Natural killer cell (primary cell): ENCODE data around the gene PLCB1. TPM values are rescaled to one million over a fixed set of nuclear protein-coding genes. Genes with fewer than 3 reads are reported as not detected.
"Not testable (repeated sequence)": the region's sequence is repeated elsewhere in the genome, so short reads cannot be mapped to it uniquely, and the experiment has no call there.

Experiments used
- ATAC-seq, 3 donors: fragments of 150-1000 bp in 2 of 3; fragments of 200-7000 bp in 1 of 3; cut with Tn5 transposase; 1 replicate in 1 of 3; 2 replicates in 2 of 3; pipeline ENCODE4 v1.10.0; 2021; ENCODE audit warnings: mild to moderate bottlenecking in 2 of 3, moderate library complexity in 2 of 3
- DNase-seq, 2 donors: peaks; one replicate each; pipeline versions ENCODE4 v3.0.0 to v3.0.0-alpha.2; 2013 to 2021; ENCODE audit warnings: mixed read lengths in 1 of 2
- H3K27ac ChIP-seq: one replicate; pipeline ENCODE4 v1.5.1; 2013; ENCODE audit warnings: mild to moderate bottlenecking, low read length
- H3K27me3 ChIP-seq: one replicate; pipeline ENCODE4 v1.6.1; 2013; ENCODE audit warnings: low read length; ENCODE audit not compliant: control insufficient read depth, insufficient read depth
- H3K36me3 ChIP-seq: one replicate; pipeline ENCODE4 v1.6.1; 2013; ENCODE audit warnings: low read length; ENCODE audit not compliant: control insufficient read depth, insufficient read depth
- H3K4me1 ChIP-seq: one replicate; pipeline ENCODE4 v1.6.1; 2013; ENCODE audit warnings: low read length; ENCODE audit not compliant: control insufficient read depth, insufficient read depth
- H3K4me3 ChIP-seq: one replicate; pipeline ENCODE4 v1.5.1; 2013; ENCODE audit warnings: low read length
- H3K9me3 ChIP-seq: one replicate; pipeline ENCODE4 v1.6.1; 2013; ENCODE audit warnings: low read length; ENCODE audit not compliant: control insufficient read depth, insufficient read depth
- H3K27ac Mint-ChIP-seq, 2 donors: one replicate each; pipeline ENCODE4 v1.8.0; 2022; ENCODE audit warnings: mild to moderate bottlenecking in 2 of 2, mixed read lengths in 2 of 2, moderate library complexity in 1 of 2
- H3K27me3 Mint-ChIP-seq, 2 donors: one replicate each; pipeline ENCODE4 v1.8.0; 2022; ENCODE audit warnings: low read depth in 2 of 2, mixed read lengths in 2 of 2
- H3K36me3 Mint-ChIP-seq: one replicate; pipeline ENCODE4 v1.8.0; 2022; ENCODE audit warnings: mixed read lengths
- H3K4me1 Mint-ChIP-seq, 2 donors: one replicate each; pipeline ENCODE4 v1.8.0; 2022; ENCODE audit warnings: mixed read lengths in 2 of 2
- H3K4me3 Mint-ChIP-seq: one replicate; pipeline ENCODE4 v1.8.0; 2022; ENCODE audit warnings: mild to moderate bottlenecking, moderate library complexity, mixed read lengths
- H3K9me3 Mint-ChIP-seq, 2 donors: one replicate each; pipeline ENCODE4 v1.8.0; 2022; ENCODE audit warnings: mixed read lengths in 2 of 2
- CTCF ChIP-seq: fragments of 200-600 bp; IDR thresholded peaks from one replicate; pipeline ENCODE4 v1.8.0; 2022; ENCODE audit warnings: antibody characterized with exemption
- WGBS: methylation state at CpG from one replicate; pipeline ENCODE4 v1.1.7; 2013; ENCODE audit warnings: missing lambda C conversion rate; ENCODE audit not compliant: insufficient coverage; 5-methylcytosine and 5-hydroxymethylcytosine counted together
- intact Hi-C: fragments of 100-400 bp; cut with micrococcal nuclease; formaldehyde crosslinking; loops from one replicate; pipeline ENCODE4 v1.14.2; 2022
- total RNA-seq, 4 donors: library from RNA; stranded (reverse); fragments of 120-200 nt in 1 of 4; gene quantifications; one replicate each; pipeline versions ENCODE4 v1.2.3 to v1.2.4, GENCODE V29; 2013 to 2022

Gene PLCB1
- total RNA-seq, 3 donors from 2014 or later (not counting 1 experiment from before 2014, with no cell fraction given), result 48.7 to 66.2 (median 57.7) TPM

- DNase-seq (no peak), ATAC-seq (no peak)
- Histone ChIP-seq H3K4me3 (no peak overlapping the region), H3K27ac (no peak overlapping the region), H3K4me1 (no peaks in the 10 kb centered on the region), H3K27me3 (no peaks in the 10 kb centered on the region), H3K9me3 (no peaks in the 10 kb centered on the region), H3K36me3 (no peaks in the 10 kb centered on the region)
- Mint-ChIP-seq H3K27me3 (no peaks in the 10 kb centered on the region), H3K36me3 (no peaks in the 10 kb centered on the region), H3K9me3 (peaks cover 0 to 2% of the 10 kb centered on the region in 2 donors), H3K27ac (no peak overlapping the region), H3K4me3 (no peak overlapping the region), H3K4me1 (peaks cover 6 to 21% of the 10 kb centered on the region in 2 donors)
- intact Hi-C loops, result no loop called here
- no peak for TF ChIP-seq CTCF
- WGBS, result 85% methylated on average over 1 of the region's 2 CpGs
Observed at GRCh38 chr20:8464368-8464767, 332.3 kb downstream of the PLCB1 start.

- H3K27me3 Mint-ChIP-seq, H3K27me3 ChIP-seq, H3K4me3 Mint-ChIP-seq, H3K27ac ChIP-seq, H3K4me1 ChIP-seq, H3K9me3 Mint-ChIP-seq, H3K4me3 ChIP-seq, H3K36me3 Mint-ChIP-seq, H3K36me3 ChIP-seq, H3K9me3 ChIP-seq, DNase-seq, intact Hi-C loops, ATAC-seq, H3K27ac Mint-ChIP-seq: not testable (repeated sequence)
- peaks cover 6 to 21% of the 10 kb centered on the region in 2 donors for H3K4me1 Mint-ChIP-seq
- 92% methylated on average over 1 of the region's 2 CpGs for WGBS
Observed at GRCh38 chr20:8466781-8467180, 334.7 kb downstream of the PLCB1 start.

- DNase-seq (no peak), ATAC-seq (no peak)
- H3K4me1 Mint-ChIP-seq, result peaks cover 17 to 28% of the 10 kb centered on the region in 2 donors
- no peak overlapping the region for H3K4me3 ChIP-seq
- no CpG with 5 or more reads among the region's 1 CpG for WGBS
- intact Hi-C loops, result no loop called here
- no peak overlapping the region for H3K27ac ChIP-seq
- peaks cover 1% of the 10 kb centered on the region for H3K4me1 ChIP-seq
- no peaks in the 10 kb centered on the region for H3K36me3 Mint-ChIP-seq
- no peak overlapping the region for H3K4me3 Mint-ChIP-seq
- no peaks in the 10 kb centered on the region for H3K9me3 Mint-ChIP-seq
- no peaks in the 10 kb centered on the region for H3K9me3 ChIP-seq
- no peak for TF ChIP-seq CTCF
- no peaks in the 10 kb centered on the region for H3K36me3 ChIP-seq
- no peaks in the 10 kb centered on the region for H3K27me3 ChIP-seq
- H3K27ac Mint-ChIP-seq, result no peak overlapping the region
- H3K27me3 Mint-ChIP-seq, result no peaks in the 10 kb centered on the region
Observed at GRCh38 chr20:8470156-8470555, 338.1 kb downstream of the PLCB1 start.

- no peak for ATAC-seq
- Histone ChIP-seq H3K9me3 (no peaks in the 10 kb centered on the region), H3K27ac (no peak overlapping the region), H3K27me3 (no peaks in the 10 kb centered on the region), H3K36me3 (no peaks in the 10 kb centered on the region), H3K4me1 (peaks cover 7% of the 10 kb centered on the region), H3K4me3 (no peak overlapping the region)
- H3K4me3 Mint-ChIP-seq, result no peak overlapping the region
- no peak for TF ChIP-seq CTCF
- H3K36me3 Mint-ChIP-seq, result no peaks in the 10 kb centered on the region
- no peaks in the 10 kb centered on the region for H3K27me3 Mint-ChIP-seq
- WGBS, result 96% methylated on average over 2 of the region's 2 CpGs
- H3K4me1 Mint-ChIP-seq, result peaks cover 20 to 34% of the 10 kb centered on the region in 2 donors
- H3K27ac Mint-ChIP-seq, result no peak overlapping the region
- intact Hi-C loops, result no loop called here
- no peak for DNase-seq
- no peaks in the 10 kb centered on the region for H3K9me3 Mint-ChIP-seq
Observed at GRCh38 chr20:8471465-8471864, 339.4 kb downstream of the PLCB1 start.
